Left colon (tissue), 2 donors: ENCODE data around the gene SLC7A1. TPM values are rescaled to one million over a fixed set of nuclear protein-coding genes. Genes with fewer than 3 reads are reported as not detected.

Experiments used
- ATAC-seq: fragments of 200-7000 bp; cut with Tn5 transposase; one replicate; pipeline ENCODE4 v1.9.1; 2020; ENCODE audit warnings: mild to moderate bottlenecking, moderate library complexity
- DNase-seq, 2 donors: peaks; one replicate each; pipeline ENCODE4 v3.0.0-alpha.2; 2020
- intact Hi-C, 2 donors: fragments of 100-400 bp; cut with DNase I in 1 of 2; cut with micrococcal nuclease in 1 of 2; formaldehyde crosslinking; loops; one replicate each; pipeline versions ENCODE4 v1.11.2 to v1.14.0; 2022; cut with DNase I, micrococcal nuclease
- total RNA-seq, 2 donors: library from RNA; stranded (reverse); fragmentation: NEBNext Ultra II Directional; extraction: Animal tissue kit (Norgen Biotek cat#: 25700); gene quantifications; one replicate each; pipeline ENCODE4 v1.2.1, GENCODE V29; 2021
- donor health status: DM: no; HTN: no; CAD: no.
- donor health status: DM: yes; HTN: yes; CAD: no.

SLC7A1 gene
- total RNA-seq, 2 donors from 2014 or later = 39.9 to 56.9 TPM

DNA sequence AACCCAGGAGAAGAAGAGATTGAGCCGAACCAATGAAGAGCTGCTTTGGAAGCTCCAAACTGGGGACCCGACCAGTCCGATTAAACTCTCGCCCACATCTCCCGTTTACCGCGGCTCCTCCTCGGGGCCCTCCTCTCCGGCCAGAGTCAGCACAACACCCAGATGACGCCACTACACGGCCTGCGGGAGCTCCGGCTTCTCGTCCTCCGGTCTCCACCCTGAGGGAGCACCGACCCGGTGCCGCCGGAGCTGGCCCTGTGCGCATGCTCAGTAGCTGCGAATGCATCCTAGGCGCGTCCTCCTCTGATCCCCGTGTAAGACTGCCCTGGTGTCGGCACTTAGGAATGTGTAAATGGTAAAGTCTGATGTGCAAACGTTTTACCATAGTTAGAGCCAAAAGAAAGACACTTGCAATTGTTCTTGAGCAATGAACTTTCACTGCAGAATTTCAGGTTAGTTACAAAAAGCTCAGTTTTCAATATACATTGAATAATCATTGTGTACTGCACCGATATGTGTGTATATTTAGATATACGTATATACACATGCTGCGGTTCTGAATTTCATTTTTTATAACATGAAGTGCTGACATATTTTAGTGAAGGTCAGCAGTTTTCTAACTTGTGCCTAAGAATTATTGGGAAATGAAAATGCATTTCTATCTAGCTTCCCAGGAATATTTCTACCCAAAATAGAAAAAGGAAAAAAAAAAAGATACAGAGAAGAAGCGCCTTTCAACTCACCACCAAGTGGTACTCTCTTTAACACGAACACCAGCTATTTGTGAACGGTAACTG, 92.2 kb downstream of the SLC7A1 start:
- intact Hi-C loops = loop anchor here in 1 of 2 donors (10.0 kb wide), 1 partner anchor 202 kb away; no protein-coding TSS in a partner anchor
- ATAC-seq (peak; percentile 27), DNase-seq (no peak)

DNA sequence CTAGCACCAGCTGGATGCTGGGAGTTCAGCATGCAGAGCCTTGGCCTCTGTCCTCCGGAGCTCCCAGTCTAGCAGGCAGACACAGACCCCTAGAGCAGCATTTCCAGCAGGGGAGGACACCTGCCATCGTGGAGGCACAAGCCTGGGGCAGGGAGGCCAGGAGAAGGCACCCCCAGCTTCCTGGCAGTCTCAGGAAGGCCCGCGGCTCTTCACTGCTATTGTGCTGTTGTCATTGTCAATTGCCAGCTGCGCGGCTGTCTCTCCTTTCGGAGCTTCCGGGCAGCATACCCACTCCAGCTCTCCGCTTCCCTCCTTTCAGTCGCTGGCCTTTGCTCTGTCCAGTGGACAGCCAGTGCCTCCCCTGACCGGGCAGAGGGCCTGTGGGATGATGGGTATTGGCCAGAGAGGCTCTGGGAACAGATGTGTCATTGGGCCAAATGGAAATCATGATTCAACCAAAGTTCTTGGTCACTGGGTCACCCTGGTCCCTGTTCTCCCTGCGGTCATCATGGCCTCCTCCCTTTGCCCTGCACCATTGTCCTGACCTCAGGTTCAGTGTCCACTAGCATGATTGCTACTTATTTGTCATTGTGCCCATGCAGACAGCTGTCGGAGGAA, 93.0 kb downstream of the SLC7A1 start:
- no peak for DNase-seq
- intact Hi-C loops = loop anchor here in 1 of 2 donors (10.0 kb wide), 1 partner anchor 202 kb away; no protein-coding TSS in a partner anchor
- no peak for ATAC-seq

DNA sequence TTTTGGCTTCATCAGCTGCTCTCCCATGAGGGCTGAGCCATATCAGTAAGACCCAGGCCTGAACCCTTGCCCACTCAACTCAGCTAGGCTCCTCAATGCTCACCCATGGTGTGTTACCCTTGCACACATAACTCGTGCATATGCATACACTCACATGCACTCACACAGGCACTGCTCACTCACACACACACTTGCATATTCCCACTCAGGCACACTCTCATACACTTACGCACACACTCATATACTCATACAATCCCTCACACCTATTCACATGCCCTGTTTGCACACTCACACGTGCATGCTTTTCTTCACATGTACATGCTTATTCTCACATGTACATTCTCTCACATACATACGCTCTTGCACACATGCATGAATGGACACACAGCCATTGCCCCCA, 93.8 kb downstream of the SLC7A1 start:
- intact Hi-C loops = loop anchor here in 1 of 2 donors (10.0 kb wide), 1 partner anchor 203 kb away; no protein-coding TSS in a partner anchor
- no peak for ATAC-seq
- DNase-seq = no peak

DNA sequence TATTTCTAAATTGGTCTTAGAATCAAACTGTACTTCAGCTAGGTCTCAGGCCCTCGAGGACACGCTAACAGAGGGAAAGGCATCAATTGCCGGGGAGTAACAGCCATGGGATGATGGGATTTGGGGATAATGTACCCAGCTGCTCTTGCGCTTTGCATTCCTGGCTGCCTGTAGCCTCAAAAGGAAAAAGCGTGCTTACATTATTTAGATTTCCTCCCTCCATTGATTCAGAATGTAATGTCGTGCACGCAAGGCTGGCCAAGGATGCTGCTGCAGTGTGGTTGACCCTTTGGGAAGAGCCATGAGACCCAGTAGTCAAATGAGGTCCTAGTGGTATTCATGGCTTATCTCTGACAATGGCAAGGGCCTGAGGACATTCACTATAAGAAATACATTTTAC, 95.1 kb downstream of the SLC7A1 start:
- ATAC-seq (no peak), DNase-seq (no peak)
- intact Hi-C loops = loop anchor here in 1 of 2 donors (10.0 kb wide), 1 partner anchor 204 kb away; no protein-coding TSS in a partner anchor

DNA sequence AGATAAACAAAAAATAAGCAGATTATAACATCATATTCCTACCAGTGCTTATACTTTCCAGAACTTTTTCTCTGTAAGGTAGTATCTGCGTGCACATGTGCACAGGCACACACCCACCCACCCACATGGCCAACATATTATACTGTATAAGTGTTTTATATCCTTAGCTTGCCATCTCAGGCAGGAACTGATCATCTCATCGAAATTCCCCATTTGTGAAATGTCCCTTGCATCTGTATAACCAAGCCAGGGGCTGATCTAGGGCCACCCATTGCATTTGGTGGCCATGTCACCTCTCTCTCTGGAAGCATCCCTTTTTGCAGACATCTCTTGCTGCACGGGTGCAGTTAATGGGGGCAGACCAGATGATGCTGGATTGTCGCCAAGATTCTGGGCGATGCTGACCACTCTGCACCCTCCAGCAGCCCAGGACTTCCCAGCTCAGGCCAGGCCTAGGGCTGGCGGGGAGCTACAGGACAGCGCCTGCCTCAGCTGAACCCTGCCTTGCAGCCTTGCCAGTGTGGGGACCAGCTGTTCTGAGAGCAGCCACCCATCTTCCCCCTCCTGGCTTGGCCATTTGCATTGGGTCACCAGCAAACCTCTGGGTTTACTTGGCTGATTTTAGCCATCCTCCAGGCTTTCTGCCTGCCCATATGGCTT, 95.9 kb downstream of the SLC7A1 start:
- intact Hi-C loops = loop anchor here in 1 of 2 donors (10.0 kb wide), 1 partner anchor 205 kb away; no protein-coding TSS in a partner anchor
- DNase-seq (no peak), ATAC-seq (no peak)

DNA sequence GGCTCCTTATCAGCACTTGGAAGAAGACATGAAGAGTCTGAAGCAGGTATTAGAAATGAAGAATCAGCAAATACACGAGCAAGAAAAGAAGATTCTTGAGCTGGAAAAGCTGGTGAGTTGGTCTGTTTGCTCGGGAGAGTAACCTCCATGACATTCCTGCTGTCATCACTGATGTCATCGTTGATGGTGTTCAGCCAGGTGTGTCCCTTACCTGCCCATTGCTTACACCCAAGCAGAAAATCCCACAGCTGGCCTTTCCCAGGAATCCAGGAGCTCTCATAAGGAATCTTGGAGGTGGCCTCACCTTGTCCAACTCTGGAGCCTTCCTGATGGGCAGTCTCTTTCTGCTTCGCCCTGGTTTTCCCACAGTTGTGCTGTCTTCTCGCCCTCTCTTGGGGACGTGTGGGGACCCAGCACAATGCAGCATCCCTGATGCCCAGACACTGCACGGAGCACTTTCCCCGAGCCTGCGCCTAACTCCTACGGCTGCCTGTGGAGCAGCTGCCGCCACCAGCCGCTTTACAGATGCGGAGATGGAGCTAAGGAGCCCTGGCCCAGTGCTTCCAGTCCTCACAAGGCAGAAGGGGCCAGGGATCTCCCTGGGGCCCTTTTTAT, 97.0 kb downstream of the SLC7A1 start:
- intact Hi-C loops = no loop called here
- ATAC-seq = no peak
- no peak for DNase-seq

DNA sequence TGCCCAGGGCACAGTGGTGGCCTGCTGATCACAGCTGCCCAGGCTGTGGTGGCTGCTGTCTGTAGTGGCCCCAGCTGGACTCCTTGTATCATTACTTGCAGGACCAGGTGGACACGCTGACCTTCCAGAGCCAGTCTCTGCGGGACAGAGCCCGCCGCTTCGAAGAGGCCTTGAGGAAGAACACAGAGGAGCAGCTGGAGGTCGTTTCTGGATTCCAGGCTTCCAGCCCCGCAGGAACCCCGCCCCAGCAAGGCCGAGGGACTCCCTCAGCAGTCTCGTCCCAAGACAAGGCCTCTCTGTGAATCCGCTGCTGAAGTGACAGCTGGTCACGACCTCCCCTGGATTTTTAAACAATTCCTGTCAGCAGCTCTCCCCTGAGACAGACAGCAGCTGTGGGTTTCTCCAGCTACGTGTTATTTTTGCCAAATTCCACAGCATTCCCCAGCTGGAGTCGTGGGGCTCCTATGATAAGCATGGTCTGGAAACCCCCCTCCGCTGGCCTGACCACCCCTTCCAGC, 98.3 kb downstream of the SLC7A1 start:
- intact Hi-C loops = no loop called here
- DNase-seq = peak in 1 of 2 donors; percentile 47
- ATAC-seq = no peak

DNA sequence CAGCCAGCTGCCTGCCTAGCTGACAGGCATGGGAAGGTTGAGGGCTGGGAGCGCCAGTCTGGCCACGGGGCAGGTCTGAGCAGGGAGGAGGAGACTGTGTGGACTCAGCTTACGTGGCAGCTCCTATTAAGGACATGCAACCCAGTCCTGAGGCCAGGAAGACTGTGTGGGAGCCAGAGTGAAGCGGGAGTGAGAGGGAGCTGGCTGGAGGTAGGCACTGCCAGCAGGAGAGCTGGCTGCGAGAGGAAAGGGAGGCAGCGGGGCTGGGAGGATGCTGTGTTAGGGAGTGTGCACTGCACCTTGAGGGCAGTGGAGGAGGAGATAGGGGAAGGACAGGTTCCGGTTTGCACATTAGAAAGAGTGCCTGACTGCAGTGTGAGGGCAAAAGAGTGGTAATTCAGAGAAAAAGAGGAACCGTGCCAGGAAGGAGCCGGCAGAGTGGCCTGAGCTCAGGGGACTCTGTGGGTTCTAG, 99.2 kb downstream of the SLC7A1 start:
- DNase-seq = no peak
- intact Hi-C loops = no loop called here
- ATAC-seq = peak; percentile 64

DNA sequence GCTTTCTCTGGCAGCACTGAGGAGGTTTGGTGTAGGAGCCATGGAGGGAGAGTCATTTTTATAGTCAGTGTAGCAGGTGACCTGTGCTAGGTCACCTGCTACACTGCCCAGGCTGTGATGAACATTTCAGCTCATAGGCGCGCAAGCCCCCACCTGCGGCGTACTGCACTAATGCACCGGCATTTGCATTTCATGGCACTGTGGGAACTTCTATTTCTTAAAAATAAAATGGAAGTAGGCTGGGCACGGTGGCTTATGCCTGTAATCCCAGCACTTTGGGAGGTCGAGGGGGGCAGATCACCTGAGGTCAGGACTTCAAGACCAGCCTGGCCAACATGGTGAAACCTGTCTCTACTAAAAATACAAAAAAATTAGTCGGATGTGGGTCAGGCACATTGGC, 101.0 kb downstream of the SLC7A1 start:
- no peak for DNase-seq
- ATAC-seq = no peak
- intact Hi-C loops = no loop called here

DNA sequence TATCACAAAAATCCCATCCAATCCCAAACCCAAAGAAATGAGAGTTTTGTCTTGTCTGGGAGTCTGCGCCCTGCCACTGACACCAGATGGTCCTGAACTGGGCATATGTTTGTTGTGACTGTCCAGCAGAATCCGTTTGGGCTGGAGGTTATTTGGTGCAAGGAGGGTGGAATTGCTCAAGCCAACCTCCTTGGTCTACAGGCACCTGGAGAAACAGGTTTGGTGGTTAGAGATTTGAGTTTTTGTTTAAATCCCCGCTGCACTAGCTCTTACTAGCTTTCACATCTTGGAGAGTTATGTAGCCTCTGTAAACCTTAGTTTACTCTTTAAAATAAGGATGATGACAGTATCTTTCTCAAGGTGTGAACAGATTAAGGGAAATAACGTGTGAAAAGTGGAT, 101.7 kb downstream of the SLC7A1 start:
- intact Hi-C loops = no loop called here
- DNase-seq (no peak), ATAC-seq (no peak)

DNA sequence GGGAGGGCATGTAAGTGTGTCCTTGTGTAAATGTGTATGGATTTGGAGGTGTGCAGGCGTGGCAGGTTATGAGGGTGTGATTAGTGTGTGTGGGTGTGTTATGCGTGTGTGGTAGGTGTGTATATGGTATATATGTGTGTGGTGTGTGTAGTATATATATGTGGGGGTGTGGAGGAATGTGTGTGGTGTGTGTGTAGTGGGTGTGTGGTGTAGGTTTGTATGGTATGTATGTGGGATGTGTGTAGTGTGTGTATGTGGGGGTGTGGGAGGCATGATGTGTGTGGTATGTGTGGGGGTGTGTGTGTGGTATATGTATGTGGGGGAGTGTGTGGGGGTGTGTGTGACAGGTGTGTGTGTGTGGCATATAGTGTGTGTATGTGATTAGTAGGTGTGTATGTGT, 104.2 kb downstream of the SLC7A1 start:
- intact Hi-C loops = no loop called here
- DNase-seq (no peak), ATAC-seq (no peak)

DNA sequence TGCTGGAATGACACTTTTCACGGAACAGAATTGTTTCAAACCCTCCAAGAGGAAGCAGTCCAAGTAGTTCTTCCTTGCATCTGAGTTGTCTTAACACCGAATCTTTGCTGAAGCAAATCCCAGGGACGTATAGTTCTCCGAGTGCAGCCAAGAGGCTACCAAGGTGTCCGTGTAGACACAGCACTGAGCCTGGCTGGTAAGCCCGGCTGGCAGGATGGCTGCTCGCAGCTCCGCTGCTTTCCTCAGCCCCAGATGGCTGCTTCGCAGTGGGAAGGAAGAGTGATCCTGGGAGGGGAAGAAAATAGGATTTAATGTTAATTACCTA, 105.0 kb downstream of the SLC7A1 start:
- intact Hi-C loops = no loop called here
- no peak for ATAC-seq
- DNase-seq = no peak

DNA sequence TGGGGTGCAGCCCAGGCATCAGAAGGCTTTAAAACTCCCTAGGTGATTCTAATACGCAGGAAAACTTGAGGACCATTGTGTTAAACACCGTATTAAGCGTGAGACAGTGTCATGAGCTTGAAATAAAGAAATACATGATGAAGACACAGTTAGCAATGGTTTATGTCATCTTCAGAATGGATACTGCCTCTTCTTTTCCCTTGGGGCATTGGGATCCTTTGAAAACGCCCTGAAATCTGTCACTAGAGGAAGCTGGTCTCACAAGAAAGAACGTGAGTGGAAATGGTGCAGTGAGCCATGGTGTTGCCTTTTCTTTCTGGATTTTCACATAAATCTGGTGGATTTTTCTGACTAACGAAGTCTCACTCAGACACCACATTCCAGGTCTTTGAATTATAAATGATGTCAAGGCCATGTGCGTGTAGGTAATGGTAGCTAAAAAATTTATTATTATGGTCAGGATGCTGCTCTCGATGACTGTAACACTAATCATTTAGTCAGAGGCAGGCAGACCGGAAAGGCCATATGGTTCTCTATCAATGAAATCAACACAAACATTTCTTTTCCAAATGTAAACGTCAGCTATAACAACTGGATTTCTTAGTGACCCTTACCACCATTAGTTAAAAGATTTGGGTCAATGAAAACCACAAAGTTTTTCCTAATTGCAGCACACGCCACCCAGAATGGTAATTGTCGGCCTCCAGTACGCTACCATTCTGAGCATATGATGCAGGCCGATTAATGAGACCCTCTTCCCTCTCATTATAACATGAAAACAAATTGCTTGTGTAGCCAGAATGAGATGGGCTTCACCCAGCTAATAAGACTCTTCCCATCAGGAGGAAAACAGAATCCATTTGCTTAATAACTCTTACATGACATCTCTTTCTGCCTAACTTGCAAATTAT, 105.6 kb downstream of the SLC7A1 start:
- intact Hi-C loops = no loop called here
- no peak for DNase-seq
- no peak for ATAC-seq

DNA sequence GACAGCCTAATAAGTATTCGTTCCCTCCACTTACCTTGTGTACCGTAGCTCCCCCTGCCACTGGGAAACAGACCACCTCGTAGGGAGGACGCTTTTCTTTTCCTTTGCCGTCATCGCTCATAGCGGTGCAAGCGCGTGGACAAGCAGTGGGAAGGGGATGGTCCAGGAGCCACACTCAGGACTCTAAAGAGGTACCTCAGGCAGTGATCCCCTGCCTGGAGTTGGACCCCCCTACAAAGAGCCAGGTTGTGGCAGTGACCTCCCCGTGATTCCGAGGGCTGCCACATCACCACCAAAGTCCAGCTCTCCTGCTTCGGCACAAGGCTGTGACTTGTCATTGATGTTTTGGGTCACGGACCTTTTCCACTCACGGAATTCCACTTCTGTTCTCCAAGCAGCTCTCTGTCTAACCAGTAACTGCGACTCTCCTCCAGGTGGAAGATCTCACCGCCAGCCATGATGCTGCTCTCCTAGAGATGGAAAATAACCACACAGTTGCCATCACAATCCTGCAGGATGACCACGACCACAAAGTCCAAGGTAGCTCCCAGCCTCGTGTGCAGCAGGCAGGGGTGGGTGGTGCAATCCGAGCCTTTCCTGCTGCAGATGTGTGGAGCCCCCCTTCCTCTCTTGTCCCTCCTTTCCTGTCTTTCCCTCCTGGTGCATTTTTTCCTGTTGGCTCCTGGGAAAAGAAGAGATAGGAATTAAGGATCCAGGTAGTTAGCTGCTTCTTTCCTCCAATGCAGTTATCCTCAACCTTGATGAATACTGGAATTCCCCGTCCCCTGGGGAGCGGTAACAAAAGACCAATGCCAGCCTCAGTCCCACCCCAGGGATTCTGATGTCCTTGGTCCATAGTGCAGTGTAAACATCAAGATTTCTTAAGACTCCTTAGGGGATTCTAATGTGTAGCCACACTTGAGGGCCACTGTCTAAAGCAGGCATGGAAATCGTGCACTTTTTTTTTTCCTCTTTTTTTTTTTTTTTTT, 107.7 kb downstream of the SLC7A1 start:
- no peak for DNase-seq
- no peak for ATAC-seq
- intact Hi-C loops = no loop called here

DNA sequence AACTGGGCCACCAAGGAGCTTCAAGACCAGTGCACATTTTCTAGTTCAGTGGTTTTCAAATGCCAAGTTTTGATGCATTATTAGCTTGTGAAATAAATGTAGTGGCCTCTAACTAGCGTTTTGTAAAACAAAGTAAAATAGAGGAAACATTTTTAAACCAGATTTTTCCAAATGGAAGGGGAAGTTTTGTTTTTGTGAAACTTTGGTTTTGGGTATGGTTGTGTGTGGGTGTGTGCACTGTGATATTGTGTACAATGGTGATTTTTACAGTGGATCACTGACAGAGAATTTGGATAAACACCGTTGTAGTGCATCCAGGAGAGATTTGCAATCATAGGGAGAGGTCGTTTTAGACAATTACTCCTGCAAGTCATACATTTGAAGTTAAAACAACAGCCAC, 108.9 kb downstream of the SLC7A1 start:
- intact Hi-C loops = no loop called here
- DNase-seq (no peak), ATAC-seq (no peak)

DNA sequence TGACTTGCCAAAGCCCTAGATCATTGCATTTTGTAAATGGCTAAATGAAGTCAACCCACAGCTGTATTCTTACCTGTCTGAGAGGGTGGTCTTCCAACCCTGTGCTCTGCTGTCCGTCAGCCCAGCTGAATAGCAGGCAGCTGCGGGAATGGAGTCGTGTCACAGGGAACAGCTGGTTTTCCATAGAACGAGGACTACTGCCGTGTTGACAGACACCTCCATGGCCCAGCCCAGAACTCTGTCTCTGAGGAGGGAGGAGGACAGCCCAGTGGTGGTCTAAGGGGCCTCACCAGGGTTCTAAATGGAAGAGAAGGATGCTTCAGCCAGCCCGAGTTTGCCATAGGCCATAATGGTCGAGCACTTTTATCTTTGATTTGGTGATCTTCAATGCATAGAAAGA, 110.7 kb downstream of the SLC7A1 start:
- intact Hi-C loops = no loop called here
- DNase-seq (no peak), ATAC-seq (no peak)

DNA sequence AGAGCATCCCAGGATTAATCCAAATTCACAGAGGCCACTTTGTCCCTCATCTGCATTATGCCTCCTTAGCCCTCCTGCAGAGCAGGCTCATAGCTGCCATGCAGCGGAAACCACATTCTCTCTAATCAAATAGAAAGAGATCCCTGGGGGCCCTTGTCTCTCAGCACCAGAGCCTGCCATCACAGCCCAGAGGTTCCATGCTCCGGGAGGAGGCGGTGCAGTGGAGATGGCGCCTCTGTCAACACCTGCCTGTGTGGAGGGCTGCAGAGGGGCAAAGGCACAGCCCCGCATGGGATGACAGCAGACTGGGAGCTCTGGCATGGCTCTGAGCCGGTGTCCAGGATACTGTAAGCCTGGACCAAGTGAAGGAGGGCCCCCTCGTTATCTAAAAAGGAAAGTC, 111.3 kb downstream of the SLC7A1 start:
- intact Hi-C loops = no loop called here
- ATAC-seq (no peak), DNase-seq (no peak)
